HL-60/S4 (cell line): Measurements from ENCODE around the gene CLEC16A.
"Not testable (repeated sequence)": the region's sequence is repeated elsewhere in the genome, so short reads cannot be mapped to it uniquely, and the experiment has no call there.

Source experiments
- in situ Hi-C: fragments of 300-500 bp; cut with MboI; formaldehyde crosslinking; loops from 2 replicates; pipeline ENCODE4 v1.14.3; 2022; ENCODE audit warnings: low sequenced_read_pairs

The CLEC16A gene

GRCh38 chr16:10923146-10923649, 21.2 kb upstream of the CLEC16A start:
- in situ Hi-C loops: no loop called here

GRCh38 chr16:10923650-10924214, 20.6 kb upstream of the CLEC16A start:
- in situ Hi-C loops: no loop called here

DNA sequence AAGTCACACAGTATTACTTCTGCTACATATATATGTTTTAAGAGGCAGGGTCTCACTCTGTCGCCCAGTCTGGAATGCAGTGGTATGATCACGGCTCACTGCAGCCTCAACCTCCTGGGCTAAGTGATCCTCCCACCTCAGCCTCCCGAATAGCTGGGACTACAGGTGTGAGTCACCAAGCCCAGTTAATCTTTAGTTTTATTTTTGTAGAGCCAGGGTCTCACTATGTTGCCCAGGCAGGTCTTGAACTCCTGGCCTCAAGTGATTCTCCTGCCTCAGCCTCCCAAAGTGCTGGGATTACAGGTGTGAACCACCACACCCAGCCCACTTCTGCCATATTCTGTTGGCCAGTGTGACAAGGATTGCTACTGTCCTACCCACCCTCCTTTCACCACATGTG, 19.1 kb upstream of the CLEC16A start:
- in situ Hi-C loops: not testable (repeated sequence)

DNA sequence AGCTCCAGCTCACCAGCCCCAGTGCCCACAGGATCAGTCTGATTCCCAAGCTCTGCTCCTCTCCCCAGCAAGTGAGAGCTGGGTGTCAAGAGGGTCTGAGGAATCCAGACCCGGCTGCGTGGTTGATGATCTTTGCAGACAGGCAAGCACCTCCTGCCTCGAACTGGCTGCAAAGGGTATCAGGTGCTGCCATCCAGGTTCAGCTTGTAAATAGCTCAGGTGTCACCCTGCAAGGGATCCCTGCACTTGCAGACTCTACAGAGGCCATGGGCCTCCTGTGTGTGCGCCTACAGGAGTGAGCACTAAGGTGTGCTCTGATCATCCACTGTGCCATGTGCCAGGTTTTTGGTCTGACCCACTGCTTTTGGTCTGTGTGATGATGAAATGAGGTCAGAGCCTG, 18.3 kb upstream of the CLEC16A start:
- in situ Hi-C loops: no loop called here

GRCh38 chr16:10926867-10927266, 17.5 kb upstream of the CLEC16A start:
- in situ Hi-C loops: no loop called here

DNA sequence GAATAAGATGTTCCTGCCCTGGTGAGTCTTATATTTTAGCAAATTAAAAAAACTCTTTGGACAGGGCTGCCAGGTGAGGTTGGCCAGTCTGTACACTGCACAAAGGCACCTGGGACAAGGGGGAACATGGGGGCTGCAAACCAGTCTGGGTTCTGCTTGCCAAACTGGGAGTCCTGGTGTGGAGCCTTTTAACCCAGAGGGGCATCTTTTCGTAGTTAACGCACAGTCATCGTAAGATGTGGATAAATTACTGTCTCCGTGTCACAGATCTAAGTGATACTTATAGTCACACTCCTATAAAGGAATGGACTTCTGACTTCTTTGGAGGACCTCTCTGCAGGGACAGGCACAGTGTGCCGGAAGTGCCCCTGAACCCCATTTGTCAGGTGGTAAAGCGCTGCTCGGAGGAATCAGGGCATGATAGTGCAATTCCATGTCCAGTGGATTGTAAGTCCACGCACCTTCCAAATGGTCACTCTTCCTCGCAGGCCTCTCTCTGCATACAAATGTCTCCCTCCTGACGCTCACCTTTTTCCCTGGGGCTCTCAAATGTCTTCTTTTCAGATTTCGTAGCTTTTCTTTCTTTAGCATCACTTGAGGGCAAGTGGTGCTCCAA, 16.8 kb upstream of the CLEC16A start:
- in situ Hi-C loops: no loop called here

DNA sequence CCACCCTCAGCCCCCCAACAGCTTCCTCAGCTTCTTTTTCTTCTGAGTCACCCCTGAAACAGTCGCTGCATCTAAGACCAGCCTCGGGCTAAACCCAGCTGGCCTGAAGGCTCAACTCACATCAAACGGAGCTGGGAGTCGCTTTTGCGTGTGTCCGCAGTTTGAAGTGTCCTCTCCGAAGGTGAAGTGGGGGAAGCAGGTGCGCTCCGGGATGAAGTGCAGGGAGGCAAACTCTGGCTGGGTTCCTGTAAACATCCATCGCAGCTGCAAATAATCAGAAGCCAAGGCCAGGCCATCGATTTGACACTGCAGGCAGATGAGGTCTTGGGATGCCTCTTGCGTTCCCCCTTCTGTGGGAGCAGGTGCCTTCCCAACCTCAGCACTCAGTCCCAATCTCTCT, 15.3 kb upstream of the CLEC16A start:
- in situ Hi-C loops: not testable (repeated sequence)

DNA sequence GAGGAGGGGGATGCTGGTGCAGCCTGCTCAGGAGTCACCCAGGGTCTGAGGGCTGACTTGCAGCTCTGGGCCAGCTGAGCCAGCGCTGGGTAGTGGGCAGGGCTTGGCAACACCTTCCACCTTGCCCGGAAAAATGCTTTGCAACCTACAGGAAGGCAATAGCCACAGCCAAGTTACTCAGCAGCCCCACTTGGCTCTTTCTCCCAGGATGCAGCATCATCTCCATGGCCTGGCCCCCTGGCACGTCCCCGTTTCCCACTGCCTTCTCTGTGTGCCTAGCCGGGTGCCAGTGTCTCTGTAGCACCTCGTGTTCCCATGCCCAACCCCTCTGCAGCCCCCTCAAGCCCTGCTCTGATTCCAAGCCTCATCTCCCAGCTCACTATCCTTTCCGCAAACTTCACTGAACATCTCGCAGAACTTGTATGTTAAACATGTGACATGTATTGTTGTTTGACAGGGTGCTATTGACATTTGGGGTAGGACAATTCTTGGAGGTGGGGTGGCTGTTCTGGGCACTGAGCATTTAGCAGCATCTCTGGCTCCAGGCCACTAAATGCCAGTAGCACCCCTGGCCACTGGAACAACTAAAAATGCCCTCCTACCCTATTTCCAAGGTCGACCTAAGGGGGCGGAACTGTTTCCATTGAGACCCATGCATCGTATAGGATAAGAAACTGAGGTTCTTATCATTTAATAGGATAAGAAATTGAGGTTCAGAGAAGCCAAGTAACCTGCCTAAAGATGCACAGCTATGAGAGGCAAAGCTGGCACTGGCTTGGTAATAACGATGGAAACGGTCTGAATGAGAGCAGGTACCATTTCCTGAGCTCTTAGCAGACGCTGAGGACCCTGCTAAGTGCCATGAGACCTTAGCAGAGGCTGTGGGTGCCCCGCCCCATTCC, 14.3 kb upstream of the CLEC16A start:
- in situ Hi-C loops: loop anchor here (10.0 kb wide), 1 partner anchor 405 kb away; no protein-coding TSS in a partner anchor

DNA sequence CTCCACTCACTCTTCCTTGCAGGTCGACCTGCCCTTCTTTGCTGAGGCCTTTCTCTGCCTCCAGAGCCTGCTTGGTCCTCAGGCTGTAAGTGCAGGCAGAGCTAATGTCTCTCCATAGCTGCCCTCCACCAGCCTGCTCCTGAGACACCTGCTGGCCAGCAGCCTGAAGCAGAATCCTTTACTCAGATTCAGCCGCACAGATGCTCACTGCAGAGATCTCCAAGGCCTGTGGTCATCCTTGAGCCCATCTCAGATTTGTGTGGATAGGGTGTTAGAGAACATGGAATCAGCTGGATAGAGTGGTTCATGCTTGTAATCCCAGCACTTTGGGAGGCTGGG, 13.6 kb upstream of the CLEC16A start:
- in situ Hi-C loops: loop anchor here (10.0 kb wide), 1 partner anchor 406 kb away; no protein-coding TSS in a partner anchor

- in situ Hi-C loops: loop anchor here (10.0 kb wide), 1 partner anchor 406 kb away; no protein-coding TSS in a partner anchor
These were observed 13.2 kb upstream of the CLEC16A start for GRCh38 chr16:10931134-10931533.

- in situ Hi-C loops: loop anchor here (10.0 kb wide), 1 partner anchor 407 kb away; no protein-coding TSS in a partner anchor
These were observed 12.3 kb upstream of the CLEC16A start for GRCh38 chr16:10931977-10932632.

DNA sequence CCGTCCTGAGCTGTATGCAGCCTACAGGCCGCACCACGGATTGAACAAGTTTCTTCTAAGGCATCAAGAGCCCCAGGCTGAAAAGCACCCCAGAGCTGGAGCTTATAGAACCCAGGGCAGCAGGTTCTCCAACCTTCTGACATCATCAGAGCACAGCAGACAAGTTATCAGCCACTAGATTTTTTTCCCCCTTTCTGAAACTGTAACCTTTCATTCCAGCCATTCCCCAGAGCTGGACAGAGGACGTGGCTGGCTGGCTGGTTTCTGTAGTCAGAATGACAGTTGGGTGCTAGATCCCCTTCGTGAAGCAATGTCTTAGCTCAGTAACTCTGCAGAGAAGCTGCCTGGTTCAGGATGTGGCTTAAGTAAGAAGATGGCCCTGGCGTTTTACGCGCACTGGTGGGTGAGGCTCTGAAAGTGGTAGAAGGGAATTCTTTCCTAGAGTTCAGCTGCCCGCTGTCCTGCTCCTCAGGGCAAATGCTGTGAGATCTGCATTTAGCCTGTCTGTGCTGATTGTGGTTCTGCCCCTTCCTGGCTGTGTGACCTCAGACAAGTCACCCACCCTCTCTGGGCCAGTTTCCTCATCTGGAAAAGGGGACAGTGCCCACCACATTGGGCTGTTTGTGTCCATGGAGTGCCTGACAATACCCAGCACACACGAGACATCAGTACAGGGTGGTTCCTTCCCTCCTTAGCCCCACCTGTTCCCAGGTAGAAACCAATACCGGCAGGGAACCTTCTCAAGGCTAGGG, 11.2 kb upstream of the CLEC16A start:
- in situ Hi-C loops: loop anchor here (10.0 kb wide), 1 partner anchor 408 kb away; no protein-coding TSS in a partner anchor

- in situ Hi-C loops: loop anchor here (10.0 kb wide), 1 partner anchor 409 kb away; no protein-coding TSS in a partner anchor
These were observed 10.5 kb upstream of the CLEC16A start for GRCh38 chr16:10933865-10934264.

DNA sequence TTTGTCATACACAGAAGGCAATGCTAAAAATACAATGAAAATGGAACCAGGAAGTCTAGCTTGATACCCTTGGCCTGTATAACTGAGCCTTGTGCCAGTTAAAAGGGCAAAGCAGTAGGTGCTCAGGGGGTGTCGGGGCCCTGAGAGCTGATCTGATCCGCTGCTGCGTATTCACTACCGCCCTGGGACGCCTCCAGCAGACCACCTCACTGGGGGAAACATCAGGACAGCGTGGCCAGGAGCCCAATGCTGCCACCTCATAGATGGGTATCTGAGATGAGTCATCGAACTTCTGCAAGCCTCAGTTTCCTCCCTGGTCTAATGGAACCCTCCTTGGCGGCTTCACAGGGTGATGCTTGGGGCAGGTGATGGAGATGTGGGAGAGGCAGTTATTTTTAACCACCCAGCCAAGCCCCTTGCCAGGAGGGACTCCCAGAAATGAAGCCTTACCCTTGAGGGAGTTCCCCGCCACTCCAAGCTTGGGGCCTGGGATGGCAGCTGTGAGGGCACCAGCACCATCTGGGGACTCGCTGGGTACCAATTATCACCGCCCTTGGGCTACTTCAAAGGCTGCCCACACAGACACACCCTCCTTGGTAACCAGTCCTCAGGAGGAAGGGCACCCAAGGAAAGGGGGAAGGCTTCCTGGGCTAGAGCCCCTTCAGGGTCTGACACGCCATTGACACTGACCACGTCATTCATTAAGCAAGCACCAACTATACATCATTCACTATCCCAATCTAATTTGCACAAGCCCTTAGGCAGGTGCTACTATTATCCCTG, 9.8 kb upstream of the CLEC16A start:
- in situ Hi-C loops: loop anchor here (10.0 kb wide), 1 partner anchor 410 kb away; no protein-coding TSS in a partner anchor

- in situ Hi-C loops: loop anchor here (10.0 kb wide), 1 partner anchor 411 kb away; no protein-coding TSS in a partner anchor
These were observed 9.0 kb upstream of the CLEC16A start for GRCh38 chr16:10935226-10935915.

DNA sequence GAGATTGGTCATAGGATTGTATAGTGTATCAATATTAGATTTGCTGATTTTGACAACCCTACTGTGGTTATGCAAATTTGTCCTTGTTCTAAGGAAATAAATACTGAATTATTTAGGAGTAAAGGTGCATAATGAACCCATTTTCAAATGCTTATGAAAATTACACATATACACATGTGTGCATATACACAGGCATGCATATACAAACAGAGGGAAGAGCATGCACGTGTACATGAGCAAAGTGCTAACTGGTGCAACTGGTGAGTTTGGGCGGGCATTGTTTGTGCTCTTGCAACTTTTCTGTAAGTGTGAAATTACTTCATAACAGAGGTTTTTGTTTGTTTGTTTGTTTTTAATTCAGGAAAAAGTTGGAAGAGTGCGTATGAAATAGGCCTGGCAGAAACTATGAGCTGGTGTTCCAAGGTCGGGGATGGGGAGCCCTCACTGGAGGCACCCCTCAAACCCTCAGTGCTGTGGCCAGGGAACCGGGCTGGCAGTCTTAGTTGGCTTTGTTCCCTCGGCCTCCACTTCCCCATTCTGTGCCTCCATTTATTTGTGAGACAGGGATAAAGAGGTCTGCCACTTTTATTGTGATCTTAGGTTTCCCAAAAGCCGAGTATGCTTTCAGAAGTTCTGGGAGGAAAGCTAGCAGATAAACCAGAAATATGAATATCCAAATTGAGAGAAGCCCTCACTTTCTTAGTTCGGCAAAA, 7.9 kb upstream of the CLEC16A start:
- in situ Hi-C loops: loop anchor here (10.0 kb wide), 1 partner anchor 412 kb away; no protein-coding TSS in a partner anchor

- in situ Hi-C loops: loop anchor here (10.0 kb wide), 1 partner anchor 412 kb away; no protein-coding TSS in a partner anchor
These were observed 7.1 kb upstream of the CLEC16A start for GRCh38 chr16:10937068-10937859.
